HG03025 (cell line): ENCODE results near the gene SLC2A4RG.
"Not testable (repeated sequence)": the region's sequence is repeated elsewhere in the genome, so short reads cannot be mapped to it uniquely, and the experiment has no call there.

Experiments used
- ATAC-seq: cut with Tn5 transposase; IDR thresholded peaks from one replicate; pipeline ENCODE4 v1.9.1; 2021; ENCODE audit warnings: mild to moderate bottlenecking, moderate library complexity; ENCODE audit not compliant: unreplicated experiment, low FRiP score

SLC2A4RG gene

DNA sequence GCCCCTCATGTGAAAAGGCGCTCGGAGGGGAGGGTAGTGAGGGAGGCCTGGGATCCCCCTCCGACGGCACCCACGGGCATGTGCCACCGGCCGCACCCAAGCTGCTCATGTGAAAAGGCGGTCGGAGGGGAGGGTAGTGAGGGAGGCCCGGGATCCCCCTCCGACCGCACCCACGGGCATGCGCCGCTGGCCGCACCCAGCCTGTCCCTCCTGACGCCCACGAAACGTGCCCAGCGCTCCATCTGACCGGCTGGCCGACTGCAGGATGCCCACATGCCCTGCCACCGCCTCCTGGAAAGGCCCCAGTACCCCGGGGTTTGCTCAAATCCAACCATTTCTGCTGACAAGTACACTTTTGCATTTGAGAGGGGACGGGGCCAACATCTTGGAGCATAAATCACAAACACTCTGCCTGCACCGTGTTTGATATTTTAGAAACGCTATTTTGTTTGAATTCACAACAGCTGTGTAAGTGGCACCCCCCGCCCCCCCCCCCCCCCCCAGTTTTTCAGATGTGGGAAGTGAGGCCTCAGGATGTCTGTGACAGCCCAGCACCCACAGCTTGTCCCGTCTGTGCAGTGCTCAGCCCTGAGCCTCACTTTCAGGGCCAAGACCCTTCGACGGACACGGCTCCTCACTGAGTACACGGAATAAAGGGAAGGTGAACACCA, 34.1 kb downstream of the SLC2A4RG start:
- no peak for ATAC-seq

DNA sequence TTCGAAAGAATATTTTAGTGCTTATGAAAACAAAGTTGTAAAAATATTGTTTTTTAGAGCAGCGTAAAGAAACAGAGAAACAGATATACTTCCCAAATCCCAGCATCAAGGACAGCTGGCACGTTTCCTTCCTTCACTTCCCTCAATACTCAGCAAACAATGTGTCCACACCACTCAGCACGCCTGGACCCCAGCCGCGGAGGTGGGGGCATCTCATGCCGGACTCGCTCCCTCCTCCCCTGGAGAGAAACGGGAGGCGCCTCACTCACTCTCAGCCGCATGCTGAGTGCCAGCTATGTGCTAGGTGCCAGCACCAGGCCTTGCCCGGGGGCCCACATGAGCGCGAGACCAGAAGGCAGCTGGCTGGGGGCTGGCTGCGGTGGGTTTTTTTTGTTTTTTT, 34.7 kb downstream of the SLC2A4RG start:
- ATAC-seq = no peak

- ATAC-seq = no peak
These were observed 35.8 kb downstream of the SLC2A4RG start for GRCh38 chr20:63775096-63775978.

GRCh38 chr20:63776875-63777274, 37.3 kb downstream of the SLC2A4RG start:
- ATAC-seq = not testable (repeated sequence)

DNA sequence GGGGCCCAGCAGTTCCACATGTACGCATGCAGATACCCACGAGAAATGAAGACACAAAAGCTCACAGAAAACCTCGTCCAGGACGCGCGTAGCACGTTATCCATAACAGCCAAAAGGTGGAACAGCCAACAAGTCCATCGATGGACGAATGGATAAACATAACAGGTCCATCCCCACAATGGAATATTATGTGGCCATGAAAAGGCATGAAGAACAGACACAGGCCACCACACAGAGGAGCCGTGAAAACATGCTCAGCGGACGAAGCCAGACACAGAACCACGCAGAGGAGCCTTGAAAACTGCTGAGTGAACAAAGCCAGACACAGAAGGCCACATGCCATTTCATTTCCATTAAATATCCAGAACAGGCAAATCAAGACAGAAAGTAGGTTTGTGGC, 38.0 kb downstream of the SLC2A4RG start:
- no peak for ATAC-seq

DNA sequence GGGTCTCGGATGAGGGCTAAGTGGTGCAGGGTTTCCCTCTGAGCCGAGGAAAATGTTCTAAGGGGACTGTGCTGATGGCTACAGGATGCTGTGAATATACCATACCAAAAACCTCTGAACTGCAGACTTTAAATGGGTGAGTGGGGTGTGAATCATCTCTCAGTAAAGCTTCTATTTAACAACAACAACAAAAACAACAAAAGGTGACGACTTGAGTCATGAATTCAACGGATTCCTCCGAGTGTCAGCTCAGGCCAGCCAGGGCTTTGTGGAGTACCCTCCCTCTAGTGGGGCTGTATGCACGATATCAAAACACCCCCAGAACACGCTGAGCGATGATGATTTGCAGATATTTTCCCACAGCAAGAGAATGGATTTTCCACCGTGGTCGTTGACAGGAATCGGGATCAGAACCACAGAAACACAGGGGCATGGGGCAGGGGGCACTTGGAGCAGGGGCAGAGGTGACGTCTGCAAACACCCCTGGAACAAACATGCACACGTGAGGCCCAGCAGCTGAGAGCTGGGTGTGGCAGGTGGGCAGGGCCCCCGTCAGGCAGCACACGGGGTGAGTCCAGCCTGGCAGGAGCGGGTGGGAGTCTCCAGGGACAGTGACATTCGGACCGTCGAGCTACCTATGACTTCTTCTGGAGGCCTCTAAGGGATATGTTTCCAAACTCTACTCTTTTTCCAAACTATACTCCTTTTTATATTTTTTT, 38.6 kb downstream of the SLC2A4RG start:
- ATAC-seq = no peak

GRCh38 chr20:63778857-63779256, 39.3 kb downstream of the SLC2A4RG start:
- no peak for ATAC-seq

GRCh38 chr20:63781181-63781580, 41.6 kb downstream of the SLC2A4RG start:
- ATAC-seq = no peak

DNA sequence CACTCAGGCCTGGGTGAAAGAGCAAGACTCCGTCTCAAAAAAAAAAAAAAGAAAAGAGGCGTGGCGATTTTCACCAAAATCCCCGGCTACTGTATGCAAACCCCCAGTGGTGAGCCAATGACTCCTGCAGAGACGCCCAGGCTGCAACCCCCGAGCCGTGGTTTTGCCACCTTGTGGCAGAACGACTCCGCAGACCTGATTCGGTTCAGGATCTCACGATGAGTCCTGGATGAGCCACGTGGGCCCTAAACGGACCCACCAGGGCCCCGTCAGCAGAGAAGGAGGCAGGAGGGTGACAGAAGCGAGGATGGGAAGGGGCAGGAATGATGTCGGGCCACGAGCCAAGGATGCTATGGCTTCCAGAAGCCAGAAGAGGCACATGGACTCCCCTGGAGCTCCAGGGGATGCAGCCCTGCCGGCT, 42.5 kb downstream of the SLC2A4RG start:
- no peak for ATAC-seq

GRCh38 chr20:63782521-63782971, 43.0 kb downstream of the SLC2A4RG start:
- ATAC-seq = no peak

DNA sequence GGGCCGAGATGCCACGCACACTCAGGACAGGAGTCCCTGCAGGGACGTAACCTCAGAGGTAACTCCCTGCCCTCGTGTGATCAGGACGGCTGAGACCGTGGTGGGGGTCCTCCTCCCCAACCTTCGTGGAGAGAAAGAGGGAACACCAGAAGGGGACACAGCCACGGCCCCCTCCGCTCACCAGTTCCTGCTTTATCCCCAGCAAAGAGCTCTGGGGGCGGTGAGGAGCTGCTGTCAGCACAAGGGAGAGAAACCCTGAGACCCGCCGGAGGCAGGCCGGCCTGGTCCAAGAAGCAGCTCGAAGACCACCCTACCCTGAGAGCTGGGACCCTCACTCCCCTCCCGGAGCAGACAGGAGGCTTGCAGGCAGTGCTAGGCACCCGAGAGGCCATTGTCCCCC, 44.4 kb downstream of the SLC2A4RG start:
- ATAC-seq = no peak

DNA sequence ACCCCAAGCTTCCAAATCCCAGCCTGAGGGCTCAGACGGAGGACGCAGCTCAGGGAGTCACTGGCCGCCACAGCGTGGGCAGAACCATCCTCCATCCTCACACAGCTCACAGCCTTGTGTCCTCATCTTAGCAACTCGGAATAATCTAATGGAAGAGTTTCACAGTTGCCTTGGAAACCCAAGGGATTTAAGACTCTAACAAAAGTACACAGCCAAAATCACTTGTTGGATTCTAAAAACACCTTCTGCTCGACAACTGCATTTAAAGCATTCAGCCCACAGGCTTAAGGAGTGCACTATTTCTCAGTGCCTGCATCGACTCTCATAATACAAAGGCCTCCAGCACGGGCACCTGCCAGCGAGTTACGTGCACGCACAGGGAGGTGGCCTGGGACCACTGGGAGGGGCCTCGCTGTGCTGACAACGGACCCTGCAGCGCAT, 46.1 kb downstream of the SLC2A4RG start:
- ATAC-seq = no peak

DNA sequence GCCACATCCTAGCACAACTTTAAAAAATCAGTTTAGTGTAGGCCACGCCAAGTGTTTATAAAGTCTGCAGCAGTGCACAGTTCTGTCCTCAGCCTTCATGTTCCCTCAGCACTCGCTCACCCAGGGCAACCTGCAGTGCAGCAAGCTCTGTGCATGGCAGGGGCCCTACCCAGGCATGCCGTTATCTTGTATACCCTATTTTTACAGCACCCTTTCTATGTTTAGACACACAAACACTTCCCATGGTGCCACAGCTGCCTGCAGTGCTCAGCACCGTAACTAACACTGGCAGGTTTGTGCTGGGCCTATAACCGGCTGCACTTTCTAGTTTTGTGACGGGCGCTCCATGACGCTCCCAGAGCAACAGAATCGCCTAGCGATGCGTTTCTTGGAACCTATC, 47.7 kb downstream of the SLC2A4RG start:
- ATAC-seq = no peak

- no peak for ATAC-seq
These were observed 48.2 kb downstream of the SLC2A4RG start for GRCh38 chr20:63787749-63788148.

DNA sequence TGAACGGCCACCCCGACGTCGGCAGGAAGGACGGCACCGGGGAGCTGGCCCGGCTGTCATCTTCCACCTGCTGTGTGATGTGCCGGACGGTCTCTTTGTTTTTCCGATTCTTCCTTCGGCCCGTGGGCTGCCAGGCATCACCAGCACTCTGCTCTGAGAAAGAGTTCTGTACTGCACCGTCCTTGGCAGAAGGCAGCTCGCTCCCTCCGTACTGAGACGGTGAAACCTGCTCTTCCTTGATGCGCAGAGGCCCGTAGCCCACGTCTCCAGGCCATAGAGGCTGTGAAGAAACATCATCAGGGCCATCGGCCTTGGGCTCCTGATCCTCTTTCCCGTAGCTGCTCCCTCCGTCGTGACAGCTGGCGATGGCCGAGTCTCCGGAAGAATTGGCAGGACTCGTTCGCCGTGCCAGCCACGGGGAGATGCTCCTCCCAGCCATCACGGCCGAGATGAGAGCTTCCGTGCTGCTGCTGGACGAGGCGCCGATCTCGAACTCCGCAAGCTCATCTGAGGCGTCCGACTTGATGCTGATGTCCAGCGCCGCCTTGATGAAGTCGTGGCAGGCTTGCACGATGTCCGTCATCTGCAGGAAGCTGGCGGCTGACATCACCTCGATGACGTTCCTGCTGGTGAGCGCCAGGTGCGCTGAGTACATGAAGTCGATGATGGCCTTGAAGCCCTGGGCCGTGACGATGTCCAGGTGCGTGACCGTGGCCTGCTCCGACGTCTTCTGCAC, 50.4 kb downstream of the SLC2A4RG start:
- ATAC-seq = no peak

DNA sequence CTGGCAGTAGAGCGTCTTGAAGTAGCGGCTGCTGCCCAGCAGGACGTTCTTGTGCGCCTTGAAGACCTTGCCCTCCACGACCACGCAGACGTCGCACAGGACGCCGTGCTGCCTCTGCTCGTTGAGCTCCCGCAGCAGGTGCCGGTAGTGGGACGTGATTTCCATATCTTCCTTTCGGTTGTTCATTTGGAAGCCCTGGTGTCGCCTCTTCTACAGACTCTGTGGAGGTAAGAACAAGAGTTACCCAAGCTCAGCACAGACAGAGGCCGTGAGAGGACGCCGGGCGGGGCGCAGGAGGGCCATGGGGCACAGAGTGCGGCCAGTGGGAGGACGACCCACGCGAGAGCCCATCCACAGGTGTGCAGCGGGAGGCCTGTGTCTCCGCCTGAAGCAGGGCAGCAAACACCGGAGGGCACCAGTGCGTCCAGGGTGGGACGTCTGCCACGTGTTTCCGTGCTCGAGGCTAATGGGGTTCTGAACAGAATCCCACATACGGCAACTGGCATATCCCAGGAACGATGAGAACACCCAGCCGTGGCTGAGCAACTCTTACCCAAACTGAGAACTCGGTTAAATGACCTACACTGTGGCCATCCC, 51.1 kb downstream of the SLC2A4RG start:
- ATAC-seq = no peak

DNA sequence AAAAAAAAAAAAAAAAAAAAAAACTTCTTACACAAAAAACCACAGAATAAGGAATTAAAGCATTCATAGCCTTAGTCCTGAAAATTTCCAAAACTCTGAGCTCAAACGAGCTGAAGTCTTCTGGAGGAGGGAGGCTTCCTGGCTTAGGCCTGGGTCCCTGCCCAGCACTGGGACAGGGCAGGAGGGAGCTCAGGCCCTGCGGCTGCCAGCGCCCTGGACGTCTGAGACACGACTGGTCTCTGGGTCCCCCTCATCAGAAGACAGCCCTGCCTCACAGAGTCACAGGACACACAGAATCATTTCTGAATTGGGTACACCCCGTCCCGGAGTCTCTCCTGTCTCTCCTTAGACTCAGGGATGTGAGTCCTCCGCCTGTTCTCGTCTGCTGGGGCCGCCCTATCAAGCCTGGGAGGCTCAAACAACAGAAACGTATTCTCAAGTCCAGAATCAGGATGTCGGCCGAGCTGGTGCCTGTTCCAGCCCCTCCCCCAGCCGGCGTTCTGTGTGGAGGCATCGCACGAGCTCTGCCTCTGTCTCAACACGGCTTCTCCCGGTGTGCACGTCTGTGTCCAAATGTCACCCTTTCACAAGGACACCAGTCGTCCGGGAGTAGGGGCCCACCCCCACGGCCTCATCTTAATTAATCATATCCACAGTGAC, 52.1 kb downstream of the SLC2A4RG start:
- ATAC-seq = no peak

GRCh38 chr20:63792866-63793265, 53.3 kb downstream of the SLC2A4RG start:
- no peak for ATAC-seq
